ENCODE data around the gene SPRR2B. TPM values are rescaled to one million over a fixed set of nuclear protein-coding genes. Genes with fewer than 3 reads are reported as not detected.

Gene SPRR2B
- not detected for polyA plus RNA-seq (2012; ENCODE audit: insufficient read length, low read depth)

DNA sequence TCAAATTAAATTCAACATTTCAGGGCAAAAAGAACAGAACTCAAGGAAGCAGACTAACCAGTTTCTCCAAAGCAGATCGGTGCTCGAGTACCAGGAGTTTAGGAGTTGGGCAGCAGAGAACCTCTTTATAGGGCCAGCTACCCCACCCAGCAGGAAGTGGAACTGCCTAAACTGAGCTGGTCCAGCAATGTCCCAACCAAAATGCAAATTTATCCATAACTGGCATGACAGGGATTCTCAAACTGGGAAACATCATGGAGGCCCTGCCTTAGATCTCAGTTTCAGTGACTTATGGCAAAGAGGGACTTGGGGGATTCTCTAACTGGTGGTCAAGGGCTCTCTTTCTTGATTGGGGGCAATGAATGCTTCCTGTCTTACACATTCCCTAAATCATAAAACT, at the start of gene SPRR2B:
SPRR2B (minus strand) TSS at position 101 of the 400 bp plus-strand sequence. CDS start 772 bp downstream, outside the sequence.
- TF ChIP-seq FOXP2 (optimal IDR thresholded peaks at IDR 0.05; ENCODE audit: borderline replicate concordance, extremely low read depth, extremely low read length, insufficient read depth) (no peak), SIN3A (IDR thresholded peaks at IDR 0.05; ENCODE audit: borderline replicate concordance, insufficient read depth, low read length) (no peak), TAF1 (IDR thresholded peaks at IDR 0.05; ENCODE audit: borderline replicate concordance, insufficient read depth, low read length) (no peak), POLR2AphosphoS5 (IDR thresholded peaks at IDR 0.05; ENCODE audit: low read depth, low read length) (no peak)
- TF ChIP-seq, protein P1, sequence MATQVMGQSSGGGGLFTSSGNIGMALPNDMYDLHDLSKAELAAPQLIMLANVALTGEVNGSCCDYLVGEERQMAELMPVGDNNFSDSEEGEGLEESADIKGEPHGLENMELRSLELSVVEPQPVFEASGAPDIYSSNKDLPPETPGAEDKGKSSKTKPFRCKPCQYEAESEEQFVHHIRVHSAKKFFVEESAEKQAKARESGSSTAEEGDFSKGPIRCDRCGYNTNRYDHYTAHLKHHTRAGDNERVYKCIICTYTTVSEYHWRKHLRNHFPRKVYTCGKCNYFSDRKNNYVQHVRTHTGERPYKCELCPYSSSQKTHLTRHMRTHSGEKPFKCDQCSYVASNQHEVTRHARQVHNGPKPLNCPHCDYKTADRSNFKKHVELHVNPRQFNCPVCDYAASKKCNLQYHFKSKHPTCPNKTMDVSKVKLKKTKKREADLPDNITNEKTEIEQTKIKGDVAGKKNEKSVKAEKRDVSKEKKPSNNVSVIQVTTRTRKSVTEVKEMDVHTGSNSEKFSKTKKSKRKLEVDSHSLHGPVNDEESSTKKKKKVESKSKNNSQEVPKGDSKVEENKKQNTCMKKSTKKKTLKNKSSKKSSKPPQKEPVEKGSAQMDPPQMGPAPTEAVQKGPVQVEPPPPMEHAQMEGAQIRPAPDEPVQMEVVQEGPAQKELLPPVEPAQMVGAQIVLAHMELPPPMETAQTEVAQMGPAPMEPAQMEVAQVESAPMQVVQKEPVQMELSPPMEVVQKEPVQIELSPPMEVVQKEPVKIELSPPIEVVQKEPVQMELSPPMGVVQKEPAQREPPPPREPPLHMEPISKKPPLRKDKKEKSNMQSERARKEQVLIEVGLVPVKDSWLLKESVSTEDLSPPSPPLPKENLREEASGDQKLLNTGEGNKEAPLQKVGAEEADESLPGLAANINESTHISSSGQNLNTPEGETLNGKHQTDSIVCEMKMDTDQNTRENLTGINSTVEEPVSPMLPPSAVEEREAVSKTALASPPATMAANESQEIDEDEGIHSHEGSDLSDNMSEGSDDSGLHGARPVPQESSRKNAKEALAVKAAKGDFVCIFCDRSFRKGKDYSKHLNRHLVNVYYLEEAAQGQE (IDR thresholded peaks at IDR 0.05; ENCODE audit: insufficient read depth in 1 of 2, low read depth in 2 of 2, low read length in 2 of 2) = no peak

DNA sequence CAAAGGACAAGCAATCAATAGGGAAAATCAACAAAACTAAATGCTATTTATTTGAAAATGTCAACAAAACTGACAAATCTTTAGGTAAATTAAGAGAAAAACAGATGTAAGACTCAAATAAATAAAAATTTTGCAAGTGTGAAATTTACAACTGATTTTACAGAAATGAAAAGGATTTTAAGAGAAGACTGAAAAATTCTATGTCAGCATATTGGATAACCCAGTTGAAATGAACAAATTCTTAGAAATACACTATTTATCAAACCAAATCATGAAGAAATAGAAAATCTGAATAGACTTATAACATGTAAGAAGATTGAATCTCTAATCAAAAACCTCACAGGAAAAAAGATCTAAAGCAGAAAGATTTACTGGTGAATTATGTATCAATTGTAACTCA, 49.5 kb upstream of the SPRR2B start:
- no peak for TF ChIP-seq SIN3A (IDR thresholded peaks at IDR 0.05; ENCODE audit: borderline replicate concordance, insufficient read depth, low read length)
- TF ChIP-seq FOXP2 (optimal IDR thresholded peaks at IDR 0.05; ENCODE audit: borderline replicate concordance, extremely low read depth, extremely low read length, insufficient read depth) = no peak
- no peak for TF ChIP-seq TAF1 (IDR thresholded peaks at IDR 0.05; ENCODE audit: borderline replicate concordance, insufficient read depth, low read length)
- TF ChIP-seq, protein P1 (IDR thresholded peaks at IDR 0.05; ENCODE audit: insufficient read depth in 1 of 2, low read depth in 2 of 2, low read length in 2 of 2) = no peak

DNA sequence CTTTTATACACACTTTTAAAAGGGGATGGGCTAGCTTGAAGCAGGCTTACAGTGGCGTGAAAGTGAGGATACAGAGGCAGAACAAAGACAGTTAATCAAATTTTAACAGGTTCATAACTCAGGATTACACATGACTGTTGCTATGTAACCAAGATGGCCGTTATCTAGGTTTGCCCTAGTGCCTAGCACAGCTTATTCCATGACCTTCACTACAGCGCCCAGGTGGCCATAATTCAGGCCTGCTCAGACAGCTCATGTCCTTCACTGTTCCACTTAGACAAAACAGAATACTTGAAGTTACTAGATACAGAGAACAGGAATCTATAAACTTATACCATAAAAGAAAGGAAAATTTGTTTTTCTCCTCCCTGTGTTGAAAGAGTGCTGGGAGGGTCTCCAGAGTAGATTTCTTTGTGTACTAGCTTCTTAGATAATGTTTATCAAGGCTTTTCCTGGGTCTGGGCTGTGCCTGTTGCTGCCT, 48.1 kb upstream of the SPRR2B start:
- TF ChIP-seq POLR2AphosphoS5 (IDR thresholded peaks at IDR 0.05; ENCODE audit: low read depth, low read length) = no peak
- no peak for TF ChIP-seq TAF1 (IDR thresholded peaks at IDR 0.05; ENCODE audit: borderline replicate concordance, insufficient read depth, low read length)
- TF ChIP-seq SIN3A (IDR thresholded peaks at IDR 0.05; ENCODE audit: borderline replicate concordance, insufficient read depth, low read length) = no peak
- no peak for TF ChIP-seq FOXP2 (optimal IDR thresholded peaks at IDR 0.05; ENCODE audit: borderline replicate concordance, extremely low read depth, extremely low read length, insufficient read depth)
- TF ChIP-seq, protein P1 (IDR thresholded peaks at IDR 0.05; ENCODE audit: insufficient read depth in 1 of 2, low read depth in 2 of 2, low read length in 2 of 2) = no peak

DNA sequence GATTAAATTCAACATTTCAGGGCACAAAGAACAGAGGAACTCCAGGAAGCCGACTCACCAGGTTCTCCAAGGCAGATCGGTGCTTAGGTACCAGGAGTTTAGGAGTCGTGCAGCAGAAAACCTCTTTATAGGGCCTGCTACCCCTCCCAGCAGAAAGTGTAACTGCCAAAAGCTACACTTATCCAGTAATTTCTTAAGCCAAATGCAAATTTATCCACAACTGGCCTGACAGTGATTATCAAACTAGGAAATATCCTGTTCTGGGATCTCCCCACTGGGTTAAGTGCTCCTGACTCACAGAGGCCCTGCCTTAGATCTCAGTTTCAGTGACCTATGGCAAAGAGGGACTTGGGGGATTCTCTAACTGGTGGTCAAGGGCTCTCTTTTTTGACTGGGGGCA, 42.0 kb upstream of the SPRR2B start, which contains the start of gene SPRR2F:
SPRR2F (minus strand) TSS at position 101 of the 400 bp plus-strand sequence. CDS start 783 bp downstream, outside the sequence.
- no peak for TF ChIP-seq TAF1 (IDR thresholded peaks at IDR 0.05; ENCODE audit: borderline replicate concordance, insufficient read depth, low read length)
- TF ChIP-seq POLR2AphosphoS5 (IDR thresholded peaks at IDR 0.05; ENCODE audit: low read depth, low read length) = no peak
- TF ChIP-seq, protein P1 (IDR thresholded peaks at IDR 0.05; ENCODE audit: insufficient read depth in 1 of 2, low read depth in 2 of 2, low read length in 2 of 2) = no peak
- no peak for TF ChIP-seq FOXP2 (optimal IDR thresholded peaks at IDR 0.05; ENCODE audit: borderline replicate concordance, extremely low read depth, extremely low read length, insufficient read depth)
- no peak for TF ChIP-seq SIN3A (IDR thresholded peaks at IDR 0.05; ENCODE audit: borderline replicate concordance, insufficient read depth, low read length)

All from PFSK-1 (cell line).